Anterior cingulate cortex (tissue), 58 donors: ENCODE results near the gene CETN3.

Experiments
- DNase-seq, 58 donors: peaks; one replicate each; lab custom pipeline; 2025; lab: John Stamatoyannopoulos, UW

Gene CETN3

DNA sequence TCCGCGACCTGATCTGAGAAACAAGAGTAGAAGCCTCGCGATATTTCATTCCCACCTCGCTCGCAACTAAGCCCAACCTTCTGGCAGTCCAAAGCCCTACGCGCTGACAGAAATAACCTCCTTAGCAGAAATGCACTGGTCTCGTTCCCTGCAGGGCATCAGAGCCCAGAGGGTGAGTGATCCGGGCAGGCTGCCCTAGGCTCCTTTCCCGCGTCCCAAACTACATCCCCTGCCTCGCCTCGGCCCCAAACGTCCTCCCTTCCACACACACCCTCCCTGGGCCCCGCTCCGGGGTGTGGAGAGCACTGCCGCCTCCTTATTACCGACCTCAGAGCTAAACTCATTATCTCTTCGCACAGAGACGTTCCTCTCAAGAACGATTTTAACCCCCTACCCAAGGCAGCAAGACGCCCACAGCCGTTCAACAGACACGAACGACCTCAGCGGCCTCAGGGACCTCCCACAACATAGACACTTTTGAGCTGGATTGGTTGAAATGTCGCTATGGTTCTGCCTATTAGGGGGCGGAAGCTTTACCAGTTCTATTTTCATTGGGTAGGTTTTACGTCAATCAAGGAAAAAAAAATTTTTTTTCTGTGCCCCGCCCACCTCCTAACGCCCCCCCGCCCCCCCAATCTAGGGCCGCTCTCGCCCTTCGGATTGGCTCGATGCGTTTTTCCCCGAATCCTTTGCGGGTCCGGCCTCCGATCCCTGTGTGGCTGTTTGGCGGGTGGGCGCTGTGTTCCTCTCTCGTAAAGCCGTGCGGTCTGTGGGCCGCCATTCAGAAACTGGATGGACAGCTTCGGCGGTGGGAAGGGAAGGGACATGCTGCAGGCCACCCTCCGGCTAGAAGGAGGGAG lies at the start of gene CETN3:
CETN3 (minus strand) TSS at position 439 of the 860 bp plus-strand sequence; CDS start at position 344, 95 bp downstream.
- peak; percentile 75 to 99 (median 94) for DNase-seq

DNA sequence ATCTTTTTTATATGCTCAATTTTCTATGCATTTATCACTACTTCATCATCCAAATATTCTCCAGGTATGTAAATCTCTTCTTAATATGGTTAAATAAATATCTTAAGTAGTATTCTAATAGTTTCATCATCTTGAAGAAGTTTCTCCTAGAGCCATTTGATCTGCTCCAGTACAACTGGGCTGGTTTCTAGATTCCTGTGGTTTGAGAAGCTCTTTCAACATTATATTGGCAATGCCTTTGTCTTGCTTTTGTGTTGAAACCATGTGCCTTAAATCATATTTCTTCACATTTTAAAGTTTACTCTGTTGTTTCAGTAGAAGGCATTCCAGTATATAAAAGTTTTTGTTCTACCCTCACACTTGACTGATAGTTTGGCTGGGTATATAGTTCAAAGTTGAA lies 37.4 kb upstream of the CETN3 start:
- no peak for DNase-seq

DNA sequence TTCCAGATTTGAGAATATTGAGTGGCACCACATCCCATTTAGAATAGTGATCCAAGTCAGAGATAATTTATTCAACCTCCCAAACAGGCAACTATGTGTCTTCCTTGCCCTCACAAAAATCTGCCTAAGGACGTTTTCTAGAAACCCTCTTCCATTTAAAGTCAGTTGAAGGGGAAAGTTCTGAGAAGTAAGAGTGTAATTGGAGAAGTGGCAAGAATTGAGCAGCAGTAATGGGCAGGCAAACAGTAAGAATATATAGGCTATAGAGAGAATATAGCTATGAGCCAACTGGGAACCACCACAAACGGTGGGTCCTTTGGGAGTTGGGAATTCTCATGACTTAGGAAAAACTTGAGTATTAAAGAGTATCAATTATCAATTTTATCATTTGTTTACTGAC lies 31.1 kb upstream of the CETN3 start:
- DNase-seq = no peak

DNA sequence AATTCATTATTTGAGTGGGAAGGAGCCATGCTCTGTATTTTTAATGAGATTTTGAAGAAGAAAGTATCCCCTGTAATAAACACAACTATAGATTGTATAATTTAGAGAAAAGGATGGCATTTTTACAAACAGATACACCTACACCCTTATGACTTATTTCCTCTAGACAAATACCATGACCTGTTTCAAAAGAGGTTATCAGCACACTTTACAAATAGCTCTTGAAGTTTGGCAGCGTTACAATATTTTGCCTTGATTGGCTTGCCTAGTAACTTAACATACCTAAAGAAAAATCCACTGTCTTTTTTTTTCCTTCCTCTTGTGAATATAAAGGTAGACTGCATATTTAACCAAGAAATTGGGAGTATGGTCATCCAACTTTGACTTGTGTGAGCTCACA lies 28.5 kb upstream of the CETN3 start:
- DNase-seq = no peak

DNA sequence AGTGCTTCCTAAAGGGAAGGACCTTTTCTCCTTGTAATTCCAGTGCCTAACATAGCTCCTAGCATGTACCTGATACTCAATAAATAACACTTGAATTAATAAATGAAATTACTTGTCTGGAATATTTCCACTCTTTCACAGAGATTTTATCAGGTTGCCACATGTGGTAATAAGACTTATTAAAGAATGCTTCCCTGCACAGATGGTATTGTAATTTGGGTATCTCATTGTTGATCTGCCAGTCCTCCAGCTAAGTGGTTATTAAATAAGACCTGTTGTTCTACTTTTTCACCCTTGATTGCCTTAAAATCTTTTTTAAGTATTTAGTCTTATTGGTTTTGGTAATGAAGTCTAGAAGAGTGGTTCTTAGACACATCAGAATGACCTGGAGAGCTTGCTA lies 28.1 kb upstream of the CETN3 start:
- no peak for DNase-seq

DNA sequence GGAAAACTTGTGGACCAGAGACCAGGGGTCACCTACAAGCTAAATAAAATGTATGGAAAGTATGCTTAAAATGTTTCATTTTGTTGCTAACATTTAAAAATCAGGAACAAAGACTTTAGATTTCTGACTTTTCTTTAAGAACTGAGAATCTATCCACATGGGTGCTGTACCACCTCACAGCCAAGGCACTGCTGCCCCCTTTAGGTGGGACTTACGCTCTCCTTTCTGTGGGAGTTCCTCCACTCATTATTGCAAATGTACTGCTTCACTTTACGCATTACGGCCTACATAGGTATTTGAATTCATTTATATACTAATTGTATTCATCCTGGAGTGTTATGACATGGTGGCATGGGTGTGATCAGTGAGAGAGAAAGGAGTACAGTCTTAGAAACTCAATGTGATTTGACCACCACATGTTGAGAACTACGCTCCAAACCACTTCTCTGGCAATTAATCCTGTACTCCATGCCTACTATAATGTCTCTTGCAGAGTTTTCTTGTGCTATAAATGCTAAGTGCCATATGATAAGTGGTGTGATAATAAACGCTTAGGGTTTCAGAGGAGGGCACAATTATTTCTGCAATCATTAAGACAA lies 24.7 kb upstream of the CETN3 start:
- peak in 39 of 58 donors; percentile 0 to 58 (median 13) for DNase-seq

DNA sequence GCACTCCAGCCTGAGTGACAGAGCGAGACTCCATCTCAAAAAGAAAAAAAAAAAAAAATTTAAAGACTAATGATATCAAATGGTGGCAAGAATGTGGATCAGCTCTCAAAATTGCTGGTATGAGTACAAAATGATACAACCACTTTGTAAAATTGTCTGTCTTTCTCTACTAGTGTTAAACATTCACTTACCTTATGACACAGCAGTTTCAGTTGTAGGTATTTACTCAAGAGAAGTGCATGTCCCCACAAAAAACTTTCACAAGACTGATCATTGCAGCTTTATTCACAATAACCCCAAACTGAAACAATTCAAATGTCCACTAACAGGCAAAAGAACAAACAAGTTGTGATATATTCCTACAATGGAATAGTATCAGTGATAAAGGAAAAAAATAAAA lies 14.7 kb upstream of the CETN3 start:
- no peak for DNase-seq

DNA sequence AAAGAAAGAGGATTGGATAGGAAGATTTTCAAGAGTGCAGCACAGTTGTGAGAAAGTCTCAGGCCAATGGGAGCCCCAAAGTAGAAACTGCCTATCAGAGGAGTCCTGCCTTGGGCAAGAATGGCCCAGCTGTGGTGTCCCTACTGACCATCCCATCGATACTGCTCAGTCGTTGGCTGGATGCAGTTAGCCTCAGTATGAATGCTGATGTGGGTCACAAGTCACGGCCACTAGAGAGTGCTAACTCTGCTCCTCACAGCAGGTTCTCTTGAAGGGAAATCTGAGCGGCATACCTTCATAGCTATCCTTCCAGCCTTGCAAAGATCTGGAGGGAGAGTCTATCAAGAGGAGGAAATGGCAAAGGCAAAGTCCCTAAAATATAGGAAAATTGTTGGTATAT lies 11.6 kb upstream of the CETN3 start:
- peak in 2 of 58 donors; percentile 1 to 2 for DNase-seq

DNA sequence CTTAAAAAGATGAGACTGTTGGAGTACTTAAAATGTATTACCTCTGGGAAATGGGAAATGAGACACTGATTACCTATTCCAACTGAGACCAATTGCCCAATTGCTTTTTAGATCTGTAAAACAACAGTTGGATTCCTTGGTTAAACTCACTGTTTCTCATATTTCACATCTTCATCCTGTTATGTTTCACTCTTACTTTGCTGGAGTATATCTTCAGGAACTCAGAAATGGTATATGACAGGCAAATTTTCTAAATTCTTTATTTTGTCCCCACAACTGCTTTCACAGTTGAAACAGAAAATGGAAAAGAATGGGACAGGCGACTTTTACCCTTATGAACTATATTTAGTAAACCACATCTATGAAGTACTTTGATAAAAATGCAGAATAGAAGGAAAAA lies 8.7 kb upstream of the CETN3 start:
- no peak for DNase-seq

DNA sequence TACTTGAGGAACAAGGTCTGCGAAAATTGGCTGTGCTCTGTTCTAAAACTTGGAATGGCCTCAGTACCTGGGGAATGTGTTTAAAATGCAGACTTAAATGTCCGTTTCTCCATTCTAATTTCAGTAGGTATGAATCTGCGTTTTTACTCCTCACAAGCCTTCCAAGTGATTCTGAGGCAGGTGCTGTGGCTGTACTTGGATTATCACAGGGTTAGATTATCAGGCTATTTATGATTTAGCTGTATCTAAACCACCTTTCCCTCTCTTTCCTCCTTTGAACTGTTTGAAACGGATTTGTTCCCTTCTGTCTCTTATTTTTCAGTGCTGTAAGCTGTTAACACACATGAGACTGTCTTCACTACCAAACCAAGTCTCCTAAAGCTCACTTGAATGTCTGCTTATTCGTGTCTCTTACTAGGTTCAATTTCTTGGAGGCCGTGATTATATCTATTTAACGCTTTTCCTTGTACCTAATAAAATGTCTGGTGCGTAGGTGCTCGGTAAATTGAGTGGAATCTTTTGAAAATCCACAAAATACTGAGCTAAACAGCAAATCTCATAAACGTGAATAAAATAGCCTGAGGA lies 714 bp upstream of the CETN3 start:
- DNase-seq = no peak

DNA sequence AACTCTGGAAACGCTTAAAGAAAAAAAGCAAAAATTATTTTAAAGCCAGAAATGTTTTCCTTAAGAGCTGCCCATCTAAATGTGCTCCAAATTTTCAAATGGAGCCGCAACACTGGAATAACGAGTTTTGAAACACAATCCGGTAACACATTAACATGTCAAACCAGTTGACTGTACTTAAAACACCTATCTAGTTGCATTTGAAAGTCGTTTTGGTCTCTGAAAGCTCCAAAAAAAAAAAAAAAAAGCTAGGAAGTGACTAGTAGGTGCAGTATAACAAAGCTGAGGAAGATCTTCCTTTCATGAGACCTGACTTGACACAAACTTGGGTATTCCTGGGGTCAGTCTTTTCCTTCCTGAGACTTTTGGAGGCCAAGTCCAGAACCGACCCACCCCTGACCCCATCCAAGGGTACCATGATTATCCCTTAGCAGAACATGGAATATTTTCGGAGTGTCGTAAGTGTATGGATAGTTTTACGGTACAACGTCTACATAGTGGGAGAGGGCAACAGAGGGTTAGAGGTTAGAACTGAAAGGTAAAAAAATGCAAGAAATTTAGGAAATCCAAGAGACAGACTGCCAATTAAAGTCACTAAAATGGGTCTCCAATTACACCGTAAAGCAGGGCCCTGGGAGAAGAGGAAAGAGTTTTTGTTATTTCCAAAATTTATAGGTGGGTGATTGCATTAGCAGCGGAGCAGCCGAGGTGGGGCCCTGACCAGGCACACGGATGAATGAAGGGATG lies 812 bp downstream of the CETN3 start:
- no peak for DNase-seq

DNA sequence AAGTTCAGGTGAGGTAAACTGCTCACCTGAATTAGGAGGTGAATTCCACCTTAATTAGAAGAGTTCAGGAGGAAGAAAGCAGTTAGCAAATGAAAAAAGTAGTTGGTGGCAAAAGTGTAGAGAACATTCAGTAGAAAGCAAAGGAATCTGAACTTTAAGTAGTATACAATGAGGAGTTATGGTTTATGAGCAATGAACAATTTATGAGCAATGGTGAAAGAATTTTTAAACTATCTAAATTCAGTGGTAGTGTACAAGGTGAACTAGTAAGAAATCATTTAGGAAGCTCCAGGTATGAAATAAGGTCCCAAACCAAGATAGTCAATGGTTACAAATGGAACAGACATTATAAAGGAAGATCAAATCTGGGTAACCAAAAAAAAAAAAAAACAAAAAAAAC lies 3.1 kb downstream of the CETN3 start:
- DNase-seq = no peak

DNA sequence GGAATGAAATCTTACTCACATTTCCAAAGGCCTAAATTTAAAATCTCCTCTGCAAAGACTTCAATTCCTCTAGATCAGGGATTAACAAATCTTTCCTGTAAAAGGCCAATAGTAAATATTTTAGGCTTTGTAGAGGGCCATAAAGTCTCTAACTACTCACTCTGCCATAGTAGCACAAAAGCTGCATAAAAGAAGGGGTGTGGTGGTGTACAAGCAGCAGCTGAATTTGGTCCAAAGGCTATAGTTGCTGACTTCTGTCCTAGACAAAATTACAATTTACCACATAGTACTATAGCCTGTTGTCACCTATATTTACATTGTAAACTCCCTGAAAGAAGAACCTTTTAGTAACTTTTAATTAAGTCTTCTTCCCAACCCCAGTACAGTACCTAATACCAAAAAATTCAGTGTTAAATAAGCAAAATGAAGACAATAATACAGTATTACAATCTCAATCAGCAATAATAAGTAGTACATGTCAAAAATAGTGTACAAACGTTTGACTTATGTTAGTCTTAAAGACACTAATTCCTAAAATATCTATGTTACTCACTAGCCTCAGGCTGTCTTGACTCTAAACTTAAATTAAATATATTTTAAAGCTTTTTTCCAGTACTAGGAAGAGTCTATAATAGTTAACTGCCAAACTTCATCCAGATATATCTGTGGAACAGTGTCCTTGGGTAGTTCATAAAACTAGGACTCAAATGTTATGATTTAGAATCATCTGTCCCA lies 6.9 kb downstream of the CETN3 start:
- no peak for DNase-seq

DNA sequence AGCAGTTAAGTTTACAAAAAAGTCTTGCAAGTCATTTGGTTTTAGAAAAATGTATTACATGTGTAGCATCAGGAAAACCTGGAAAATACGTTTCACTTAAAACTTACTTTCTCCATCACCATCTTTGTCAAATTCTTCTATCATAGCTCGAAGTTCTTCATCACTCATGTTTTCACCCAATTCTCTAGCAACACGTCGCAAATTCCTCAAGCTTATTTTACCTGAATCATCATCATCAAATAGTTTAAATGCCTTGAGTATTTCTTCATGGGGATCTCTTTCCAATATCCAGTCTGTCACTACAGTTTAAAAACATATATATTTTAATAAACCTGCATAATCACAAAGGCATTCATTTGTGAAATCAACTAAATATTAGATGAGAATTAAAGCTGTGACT lies 10.3 kb downstream of the CETN3 start:
- no peak for DNase-seq

DNA sequence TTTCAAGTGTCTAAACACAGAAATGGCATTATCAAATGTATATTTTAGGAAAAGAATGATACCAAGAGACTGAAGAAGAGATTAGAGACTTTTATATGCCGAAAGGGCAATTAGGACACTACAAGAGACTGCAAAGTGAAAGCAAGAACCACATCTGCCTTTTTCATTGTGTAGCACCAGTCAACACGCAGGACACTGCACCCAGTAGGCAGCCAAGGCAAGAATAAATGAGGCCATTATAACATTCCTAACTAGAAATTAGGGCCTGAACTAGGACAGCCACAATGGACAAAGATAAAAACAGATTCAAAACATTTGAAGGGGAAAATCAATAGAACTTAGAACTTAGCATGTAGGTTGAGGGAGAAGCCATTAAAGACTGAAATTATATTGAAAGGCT lies 10.8 kb downstream of the CETN3 start:
- DNase-seq = peak in 17 of 58 donors; percentile 0 to 54 (median 18)

DNA sequence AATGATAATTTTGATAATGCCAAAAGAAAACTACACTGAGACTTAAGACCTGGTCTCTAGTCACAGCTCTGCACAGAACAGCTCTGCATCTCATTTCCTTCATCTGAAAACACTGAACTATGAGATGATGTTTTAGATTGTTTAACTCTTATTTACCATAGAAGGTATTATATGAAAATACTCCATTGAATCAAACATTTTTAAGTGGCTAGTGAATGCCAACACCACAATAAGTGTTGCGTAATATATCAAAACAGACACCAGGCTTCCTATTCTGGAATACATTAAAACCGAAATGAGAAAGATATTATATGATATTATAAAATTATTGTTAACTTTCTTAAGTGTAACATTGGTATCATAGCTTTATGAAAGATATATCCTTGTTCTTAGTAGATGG lies 14.6 kb downstream of the CETN3 start:
- no peak for DNase-seq

DNA sequence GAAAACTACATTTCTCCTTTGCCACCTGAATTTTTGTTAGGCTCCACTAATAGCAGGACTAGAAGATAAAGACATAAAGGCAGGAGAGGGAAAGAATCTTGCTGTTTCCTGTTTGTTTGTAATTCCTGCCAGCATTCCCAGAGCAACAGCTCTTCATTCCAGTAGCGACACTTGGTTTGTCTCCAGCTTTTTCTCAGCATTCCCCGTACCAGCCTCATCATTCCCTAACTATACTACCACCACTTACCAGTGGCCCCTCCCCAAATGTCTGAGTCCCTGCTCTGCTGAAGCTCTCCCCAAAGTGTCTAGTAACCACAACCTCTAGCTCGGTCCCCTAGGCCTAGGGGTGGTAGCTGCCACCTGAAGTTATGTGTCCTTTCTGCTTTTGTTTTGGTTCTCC lies 18.6 kb downstream of the CETN3 start:
- no peak for DNase-seq

DNA sequence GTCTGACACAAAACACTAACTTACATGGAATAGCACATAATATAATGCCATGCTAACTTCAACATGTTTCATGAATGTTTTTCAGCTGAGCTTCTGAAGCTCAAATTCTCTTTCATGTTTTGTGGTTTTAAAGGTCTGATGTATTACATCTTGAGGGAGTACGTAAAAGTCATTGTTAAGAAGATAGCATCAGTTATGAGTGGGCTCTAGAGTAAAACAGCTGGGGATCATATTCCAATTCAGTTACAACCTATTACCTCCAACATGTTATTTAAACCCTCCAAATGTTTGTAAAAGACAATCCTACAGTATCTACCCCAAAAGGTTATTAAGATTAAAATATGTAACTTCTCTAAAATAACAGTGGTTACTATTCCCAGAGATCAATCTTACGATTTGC lies 19.2 kb downstream of the CETN3 start:
- no peak for DNase-seq

DNA sequence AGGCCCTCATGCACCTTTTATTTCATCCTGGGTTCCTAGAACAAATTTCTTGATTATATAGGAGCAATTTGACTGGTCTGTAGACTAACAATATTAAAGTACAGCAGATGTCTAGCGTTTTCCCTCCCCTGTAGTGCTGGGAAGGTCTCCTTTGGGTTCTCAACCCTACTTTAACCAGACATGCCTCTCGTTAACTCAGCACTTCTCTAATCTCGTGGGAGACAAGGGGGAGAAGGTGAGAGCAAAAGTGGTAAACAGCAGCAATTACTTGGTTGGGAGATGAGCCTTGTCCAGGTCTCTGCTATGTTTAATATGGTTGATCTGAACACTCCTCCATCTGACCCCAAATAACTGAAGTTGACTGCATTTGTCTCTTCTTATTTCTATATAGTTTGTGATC lies 22.0 kb downstream of the CETN3 start:
- no peak for DNase-seq

DNA sequence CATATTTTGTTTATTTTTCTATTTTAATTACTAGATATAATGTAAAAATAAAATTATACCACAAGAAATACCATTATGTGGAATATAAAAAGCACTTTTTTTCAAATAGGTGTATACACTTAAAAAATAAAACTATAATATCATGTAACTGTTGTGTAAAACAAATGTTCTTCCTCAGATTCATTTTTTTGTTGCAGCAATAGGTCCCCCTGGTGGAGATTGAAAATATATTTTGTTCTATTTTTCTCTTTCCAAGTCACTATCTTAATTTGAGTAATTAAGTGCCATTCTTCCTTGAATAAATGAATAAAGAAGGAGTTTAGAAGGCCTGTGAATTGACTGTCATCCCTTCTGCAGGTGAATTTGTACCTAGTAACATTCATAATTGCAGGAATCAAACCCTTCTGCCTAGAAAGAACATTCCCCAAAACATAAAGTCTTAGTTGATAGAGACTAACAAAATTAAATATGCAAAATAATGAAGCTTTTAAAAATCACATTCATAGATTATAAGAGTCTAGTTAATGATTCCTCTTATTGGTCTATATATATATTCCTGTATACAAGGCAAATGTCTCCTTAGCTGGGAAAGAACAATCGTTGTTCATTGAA lies 23.4 kb downstream of the CETN3 start:
- no peak for DNase-seq
